Measurements from ENCODE around the gene NXPH3. TPM values are rescaled to one million over a fixed set of nuclear protein-coding genes. Genes with fewer than 3 reads are reported as not detected.

The NXPH3 gene
- polyA plus RNA-seq, 1 of the 3 experiments (the other 2 are of a cell fraction) = 0.30 TPM

GRCh38 chr17:49577963-49578362 is 2.3 kb downstream of the NXPH3 start:
- Histone ChIP-seq H3K4me3 (ENCODE audit: low read depth in 2 of 2, low read length in 1 of 2) (no peak overlapping the region), H3F3A (replicated peaks; ENCODE audit: insufficient read depth) (peaks cover 7% of the 10 kb centered on the region), H3K9me3 (no peaks in the 10 kb centered on the region), H4K20me1 (ENCODE audit: insufficient read depth) (no peaks in the 10 kb centered on the region), H3K36me3 (replicated peaks in 1 of 2; ENCODE audit: control insufficient read depth in 1 of 2, insufficient read depth in 2 of 2, low read length in 1 of 2) (no peaks in the 10 kb centered on the region), H3K4me2 (no peak overlapping the region), H3K4me1 (ENCODE audit: control insufficient read depth in 1 of 2, insufficient read depth in 2 of 2, low read depth in 1 of 2, low read length in 1 of 2) (peaks cover 12 to 20% of the 10 kb centered on the region in 2 experiments; a peak in 2 of 4 replicates), H3K9me2 (no peaks in the 10 kb centered on the region), H3K27me3 (ENCODE audit: insufficient read depth) (no peaks in the 10 kb centered on the region), H2AFZ (ENCODE audit: low read depth) (no peak overlapping the region), H3K27ac (ENCODE audit: low read depth in 2 of 2, low read length in 1 of 2) (no peak overlapping the region), H3K79me2 (ENCODE audit: insufficient read depth) (no peaks in the 10 kb centered on the region), H3K9ac (no peak overlapping the region)
- TF ChIP-seq JUND (IDR thresholded peaks at IDR 0.05) = no peak
- TF ChIP-seq ELF1 (IDR thresholded peaks at IDR 0.05) = no peak
- TF ChIP-seq EP300 (IDR thresholded peaks at IDR 0.05; ENCODE audit: borderline replicate concordance in 1 of 2, low read depth in 1 of 2, low read length in 1 of 2) = no peak
- no peak for TF ChIP-seq SIN3A (IDR thresholded peaks at IDR 0.05; ENCODE audit: borderline replicate concordance, low read depth, low read length)
- no peak for TF ChIP-seq EZH2phosphoT487 (IDR thresholded peaks at IDR 0.05; ENCODE audit: borderline replicate concordance, low read depth)
- no peak for TF ChIP-seq POLR2AphosphoS5 (IDR thresholded peaks at IDR 0.05; ENCODE audit: low read depth, low read length)
- no peak for TF ChIP-seq PBX3 (IDR thresholded peaks at IDR 0.05)
- no peak for TF ChIP-seq CTCF (IDR thresholded peaks at IDR 0.05)
- no peak for TF ChIP-seq IRF3 (IDR thresholded peaks at IDR 0.05; ENCODE audit: low read depth, low read length)
- peak; percentile 41 for DNase-seq
- WGBS (ENCODE audit: low lambda C conversion rate) = 85% methylated on average over 4 of the region's 4 CpGs
- ChIA-PET CTCF (interaction anchor here (0.7 to 48.9 kb wide), 5 partner anchors 8 to 116 kb away, joined by 3 to 2107 read pairs (median 40); partner anchors contain the start of genes SLC35B1 and SPOP), POLR2A (no interaction called here)

- Histone ChIP-seq H3K79me2 (ENCODE audit: insufficient read depth) (no peaks in the 10 kb centered on the region), H3K27ac (ENCODE audit: low read depth in 2 of 2, low read length in 1 of 2) (no peak overlapping the region), H3K4me1 (ENCODE audit: control insufficient read depth in 1 of 2, insufficient read depth in 2 of 2, low read depth in 1 of 2, low read length in 1 of 2) (peaks cover 12 to 20% of the 10 kb centered on the region in 2 experiments; a peak in 2 of 4 replicates), H3K36me3 (replicated peaks in 1 of 2; ENCODE audit: control insufficient read depth in 1 of 2, insufficient read depth in 2 of 2, low read length in 1 of 2) (no peaks in the 10 kb centered on the region), H3K4me2 (no peak overlapping the region), H2AFZ (ENCODE audit: low read depth) (no peak overlapping the region), H4K20me1 (ENCODE audit: insufficient read depth) (no peaks in the 10 kb centered on the region), H3K4me3 (ENCODE audit: low read depth in 2 of 2, low read length in 1 of 2) (no peak overlapping the region), H3K9ac (no peak overlapping the region), H3K27me3 (ENCODE audit: insufficient read depth) (no peaks in the 10 kb centered on the region), H3F3A (replicated peaks; ENCODE audit: insufficient read depth) (peaks cover 4% of the 10 kb centered on the region), H3K9me3 (no peaks in the 10 kb centered on the region), H3K9me2 (no peaks in the 10 kb centered on the region)
- ChIA-PET CTCF (interaction anchor here (0.7 to 48.9 kb wide), 4 partner anchors 8 to 115 kb away, joined by 3 to 2107 read pairs (median 33); partner anchors contain the start of genes SLC35B1 and SPOP), POLR2A (no interaction called here)
- no peak for DNase-seq
- WGBS (ENCODE audit: low lambda C conversion rate) = 84% methylated on average over 8 of the region's 13 CpGs
- TF ChIP-seq POLR2AphosphoS5 (IDR thresholded peaks at IDR 0.05; ENCODE audit: low read depth, low read length) = no peak
- no peak for TF ChIP-seq REST (IDR thresholded peaks at IDR 0.05; ENCODE audit: low read depth, low read length)
- TF ChIP-seq CTCF (IDR thresholded peaks at IDR 0.05) = no peak
- TF ChIP-seq RXRA (IDR thresholded peaks at IDR 0.05; ENCODE audit: borderline replicate concordance, low read depth) = no peak
- TF ChIP-seq FOXM1 (IDR thresholded peaks at IDR 0.05; ENCODE audit: low read depth) = no peak
- TF ChIP-seq TAF1 (IDR thresholded peaks at IDR 0.05; ENCODE audit: borderline replicate concordance, low read depth, low read length) = no peak
- no peak for TF ChIP-seq MXI1 (IDR thresholded peaks at IDR 0.05; ENCODE audit: low read depth, low read length)
- TF ChIP-seq PBX3 (IDR thresholded peaks at IDR 0.05) = no peak
- TF ChIP-seq EZH2phosphoT487 (IDR thresholded peaks at IDR 0.05; ENCODE audit: borderline replicate concordance, low read depth) = no peak
- TF ChIP-seq NFIC (IDR thresholded peaks at IDR 0.05; ENCODE audit: borderline replicate concordance) = no peak
Measured at GRCh38 chr17:49578414-49578813, 2.7 kb downstream of the NXPH3 start.

Measured in SK-N-SH (cell line).